ENCODE results near the gene SPATA31A6. TPM values are rescaled to one million over a fixed set of nuclear protein-coding genes. Genes with fewer than 3 reads are reported as not detected.
"Not testable (repeated sequence)": the region's sequence is repeated elsewhere in the genome, so short reads cannot be mapped to it uniquely, and the experiment has no call there.

The SPATA31A6 gene
- polyA plus RNA-seq (2011; rRNA removed) (not detected in 2 replicates), polyA minus RNA-seq (2011; rRNA and poly(A)+ RNA removed) (not detected in 2 replicates)

DNA sequence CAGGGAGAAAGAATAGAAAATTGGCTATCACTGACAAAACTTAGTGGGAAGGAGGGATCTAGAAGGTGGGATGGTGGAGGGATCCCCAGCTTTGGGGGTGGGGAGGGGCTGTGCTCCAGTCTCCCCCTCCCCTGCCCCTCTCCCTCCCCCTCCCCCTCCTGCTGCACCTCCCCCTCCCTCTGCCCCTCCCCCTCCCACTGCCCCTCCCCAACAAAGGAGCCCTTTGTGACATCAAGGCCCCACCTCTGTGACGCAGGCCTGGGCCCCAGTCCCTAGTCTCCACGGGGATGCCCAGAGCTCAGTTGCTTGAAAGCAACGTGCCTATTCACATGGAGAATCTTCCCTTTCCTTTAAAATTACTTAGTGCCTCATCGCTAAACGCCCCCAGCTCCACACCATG is at the start of gene SPATA31A6:
TSS of gene SPATA31A6 (plus strand) at position 301 of the 400 bp plus-strand sequence. CDS start at position 330, 29 bp downstream.
- H3K9me3 ChIP-seq (ENCODE audit: control insufficient read depth, insufficient read depth, low read length); POLR2A ChIA-PET; DNase-seq (ENCODE audit: low read depth, low spot score); H3K27me3 ChIP-seq (ENCODE audit: control insufficient read depth, insufficient read depth, low read length); H3K27ac ChIP-seq (ENCODE audit: low read depth, low read length); H3K4me3 ChIP-seq (ENCODE audit: low read depth, low read length); CTCF ChIA-PET: not testable (repeated sequence)

DNA sequence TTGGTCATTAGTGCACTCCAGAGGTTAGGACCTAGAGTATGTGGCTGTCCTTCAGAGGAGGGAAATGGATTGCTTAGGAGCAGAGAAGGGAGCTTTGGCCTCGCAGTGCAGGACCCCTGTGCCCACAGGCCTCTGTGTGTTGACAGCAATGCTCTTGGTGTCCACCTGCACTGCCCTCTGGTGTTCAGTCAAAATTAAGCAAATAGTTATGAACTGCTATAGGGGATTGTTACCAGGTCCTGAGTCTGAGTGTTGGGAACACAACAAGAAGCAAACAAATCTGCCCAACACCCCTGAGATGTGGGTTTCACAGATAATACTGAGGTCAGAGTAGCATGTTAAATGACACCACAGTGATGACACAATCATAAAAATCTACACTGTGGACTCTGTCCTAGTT is 23.2 kb upstream of the SPATA31A6 start:
- H3K27ac ChIP-seq (ENCODE audit: low read depth, low read length); H3K9me3 ChIP-seq (ENCODE audit: control insufficient read depth, insufficient read depth, low read length); POLR2A ChIA-PET; H3K27me3 ChIP-seq (ENCODE audit: control insufficient read depth, insufficient read depth, low read length); H3K4me3 ChIP-seq (ENCODE audit: low read depth, low read length); DNase-seq (ENCODE audit: low read depth, low spot score); CTCF ChIA-PET: not testable (repeated sequence)

DNA sequence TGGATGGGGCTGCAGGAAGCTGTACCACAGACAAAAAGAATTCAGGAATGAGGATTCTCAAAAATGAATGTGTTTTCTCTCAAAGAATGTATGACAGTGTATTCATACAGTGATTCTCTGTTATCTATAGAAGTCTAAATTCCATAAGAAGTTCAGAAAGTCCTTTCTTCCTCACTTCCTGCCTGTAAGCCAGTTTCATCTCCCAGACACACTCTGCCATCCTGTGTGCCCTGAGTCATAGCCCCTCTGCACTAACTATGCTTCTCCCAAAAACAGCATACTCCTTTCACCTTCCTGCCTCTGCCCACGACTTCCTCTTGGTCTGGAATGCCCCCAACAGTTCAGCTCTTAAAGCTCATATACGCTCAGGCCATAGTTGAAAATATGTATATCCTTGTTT is 36.4 kb downstream of the SPATA31A6 start:
- CTCF ChIA-PET = not testable (repeated sequence)

DNA sequence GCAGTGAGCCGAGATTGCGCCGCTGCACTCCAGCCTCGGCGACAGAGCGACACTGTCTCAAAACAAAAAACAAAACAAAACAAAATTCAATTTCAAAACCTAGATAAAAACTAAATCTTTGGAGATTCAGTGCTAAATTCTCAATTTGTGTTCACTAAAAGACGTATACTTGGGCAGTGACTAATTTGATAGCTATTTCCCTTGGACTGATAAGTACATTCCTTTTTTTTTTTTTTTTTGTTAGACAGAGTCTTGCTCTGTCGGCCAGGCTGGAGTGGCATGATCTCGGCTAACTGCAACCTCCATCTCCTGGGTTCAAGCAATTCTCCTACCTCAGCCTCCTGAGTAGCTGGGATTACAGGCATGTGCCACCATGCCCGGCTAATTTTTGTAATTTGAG is 39.8 kb downstream of the SPATA31A6 start:
- CTCF ChIA-PET; DNase-seq (ENCODE audit: low read depth, low spot score); H3K27ac ChIP-seq (ENCODE audit: low read depth, low read length); H3K27me3 ChIP-seq (ENCODE audit: control insufficient read depth, insufficient read depth, low read length); POLR2A ChIA-PET; H3K9me3 ChIP-seq (ENCODE audit: control insufficient read depth, insufficient read depth, low read length); H3K4me3 ChIP-seq (ENCODE audit: low read depth, low read length): not testable (repeated sequence)

More for the DNA sequence above, 36.4 kb downstream of the SPATA31A6 start:
- H3K9me3 ChIP-seq (ENCODE audit: control insufficient read depth, insufficient read depth, low read length); DNase-seq (ENCODE audit: low read depth, low spot score); POLR2A ChIA-PET; H3K27ac ChIP-seq (ENCODE audit: low read depth, low read length); H3K27me3 ChIP-seq (ENCODE audit: control insufficient read depth, insufficient read depth, low read length); H3K4me3 ChIP-seq (ENCODE audit: low read depth, low read length): not testable (repeated sequence)

DNA sequence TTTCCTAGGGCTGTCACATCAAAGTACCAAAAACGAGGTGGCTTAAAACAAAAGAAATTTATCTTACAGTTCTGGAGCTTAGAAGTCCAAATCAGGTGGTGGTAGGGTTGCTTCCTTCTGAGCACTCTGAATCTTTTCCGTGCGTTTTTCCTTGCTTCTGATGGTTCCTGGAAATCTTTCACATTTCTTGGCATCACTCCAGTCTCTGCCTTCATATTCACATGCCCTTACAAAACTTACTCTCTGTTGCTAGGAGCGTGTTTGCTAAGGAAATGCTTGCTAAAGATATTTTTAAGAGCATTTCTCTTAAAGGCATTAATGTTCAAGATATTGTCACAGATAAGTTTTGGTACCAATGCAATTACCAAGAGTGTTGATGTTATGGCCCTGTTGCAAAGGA is 49.6 kb downstream of the SPATA31A6 start:
- CTCF ChIA-PET; H3K27ac ChIP-seq (ENCODE audit: low read depth, low read length); DNase-seq (ENCODE audit: low read depth, low spot score); H3K4me3 ChIP-seq (ENCODE audit: low read depth, low read length); H3K9me3 ChIP-seq (ENCODE audit: control insufficient read depth, insufficient read depth, low read length); POLR2A ChIA-PET; H3K27me3 ChIP-seq (ENCODE audit: control insufficient read depth, insufficient read depth, low read length): not testable (repeated sequence)

DNA sequence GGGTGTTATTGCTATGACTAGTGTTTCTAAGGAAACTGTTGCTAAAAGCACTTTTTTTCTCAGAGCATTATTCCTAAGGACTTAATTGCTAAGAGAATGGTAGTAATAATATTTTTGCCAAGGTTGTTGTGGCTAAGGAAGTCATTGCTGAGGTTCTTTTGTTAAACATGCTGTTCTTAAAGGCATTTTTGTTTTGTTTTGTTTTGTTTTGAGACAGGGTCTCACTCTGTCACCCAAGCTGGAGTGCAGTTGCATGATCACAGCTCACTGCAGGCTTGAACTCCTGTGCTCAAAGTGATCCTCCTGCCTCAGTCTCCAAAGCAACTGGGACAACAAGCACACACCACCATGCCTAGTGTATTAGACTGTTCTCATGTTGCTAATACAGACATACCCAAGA is 51.2 kb downstream of the SPATA31A6 start:
- DNase-seq (ENCODE audit: low read depth, low spot score); H3K4me3 ChIP-seq (ENCODE audit: low read depth, low read length); CTCF ChIA-PET; H3K27ac ChIP-seq (ENCODE audit: low read depth, low read length); H3K27me3 ChIP-seq (ENCODE audit: control insufficient read depth, insufficient read depth, low read length); POLR2A ChIA-PET; H3K9me3 ChIP-seq (ENCODE audit: control insufficient read depth, insufficient read depth, low read length): not testable (repeated sequence)

DNA sequence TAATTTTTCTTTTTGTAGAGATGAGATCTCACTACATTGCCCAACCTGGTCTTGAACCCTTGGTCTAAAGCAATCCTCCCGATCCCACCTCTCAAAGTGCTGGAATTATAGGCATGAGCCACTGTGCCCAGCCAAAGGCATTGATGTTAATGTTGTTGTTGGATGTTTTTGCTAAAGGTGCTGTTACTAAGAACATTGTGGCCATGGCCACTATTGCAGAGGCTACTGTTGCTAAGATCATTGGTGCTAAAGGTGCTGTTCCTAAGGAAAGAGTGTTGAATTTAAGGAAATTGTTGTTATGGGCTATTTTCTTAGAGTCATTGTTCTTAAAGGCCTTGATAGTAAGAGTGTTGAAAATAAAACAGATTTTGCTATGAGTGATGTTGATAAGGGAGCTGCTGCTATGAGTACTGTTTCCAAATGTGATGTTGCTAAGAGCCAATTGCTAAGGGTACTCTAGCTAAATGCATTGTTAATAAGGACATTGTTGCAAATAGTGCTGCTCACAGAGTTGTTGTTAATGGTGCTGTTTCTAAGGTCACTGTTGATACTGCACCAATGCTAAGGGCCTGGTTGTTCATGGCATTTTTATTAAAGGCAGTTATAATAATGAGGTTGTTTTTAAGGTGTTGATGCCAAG is 52.0 kb downstream of the SPATA31A6 start:
- H3K4me3 ChIP-seq (ENCODE audit: low read depth, low read length); CTCF ChIA-PET: not testable (repeated sequence)

DNA sequence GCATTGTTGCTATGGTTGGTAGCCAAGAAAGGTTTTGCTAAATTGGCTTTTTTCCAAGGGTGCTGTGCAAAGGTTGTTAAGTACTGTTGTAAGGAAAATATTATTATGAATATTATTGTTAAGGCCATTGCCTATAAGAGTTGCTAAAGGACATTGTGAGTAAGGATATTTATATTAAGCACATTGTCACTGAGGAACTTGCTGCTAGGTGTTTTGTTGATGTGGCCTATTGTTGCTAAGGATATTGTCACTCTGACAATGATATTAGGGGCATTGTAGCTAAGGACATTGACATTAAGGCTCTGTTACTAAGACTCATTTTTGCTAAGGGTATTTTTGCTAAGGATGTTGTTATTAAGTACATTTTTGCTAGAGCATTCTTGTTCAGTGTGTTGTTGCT is 52.6 kb downstream of the SPATA31A6 start:
- H3K27me3 ChIP-seq (ENCODE audit: control insufficient read depth, insufficient read depth, low read length); H3K27ac ChIP-seq (ENCODE audit: low read depth, low read length); H3K9me3 ChIP-seq (ENCODE audit: control insufficient read depth, insufficient read depth, low read length); DNase-seq (ENCODE audit: low read depth, low spot score); H3K4me3 ChIP-seq (ENCODE audit: low read depth, low read length); CTCF ChIA-PET; POLR2A ChIA-PET: not testable (repeated sequence)

More for the DNA sequence above, 52.0 kb downstream of the SPATA31A6 start:
- DNase-seq (ENCODE audit: low read depth, low spot score); H3K27me3 ChIP-seq (ENCODE audit: control insufficient read depth, insufficient read depth, low read length); H3K27ac ChIP-seq (ENCODE audit: low read depth, low read length); POLR2A ChIA-PET; H3K9me3 ChIP-seq (ENCODE audit: control insufficient read depth, insufficient read depth, low read length): not testable (repeated sequence)

DNA sequence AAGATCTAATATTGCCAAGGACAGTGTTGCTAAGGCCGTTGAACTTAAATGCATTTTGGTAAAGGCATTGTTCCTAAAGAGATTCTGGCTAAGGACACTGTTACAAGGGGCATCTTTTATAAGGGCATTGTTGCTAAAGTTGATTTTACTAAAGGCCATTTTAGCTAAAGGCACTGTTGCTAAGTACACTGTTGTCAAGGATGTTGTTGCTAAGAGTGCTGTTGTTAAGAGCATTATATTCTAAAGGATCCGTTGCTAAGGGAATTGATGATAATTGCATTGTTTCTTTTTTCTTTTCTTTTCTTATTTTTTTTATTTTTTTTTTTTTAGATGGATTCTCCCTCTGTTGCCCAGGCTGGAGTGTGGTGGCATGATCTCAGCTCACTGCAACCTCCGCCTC is 53.9 kb downstream of the SPATA31A6 start:
- CTCF ChIA-PET; H3K9me3 ChIP-seq (ENCODE audit: control insufficient read depth, insufficient read depth, low read length); H3K4me3 ChIP-seq (ENCODE audit: low read depth, low read length); POLR2A ChIA-PET; H3K27me3 ChIP-seq (ENCODE audit: control insufficient read depth, insufficient read depth, low read length); H3K27ac ChIP-seq (ENCODE audit: low read depth, low read length); DNase-seq (ENCODE audit: low read depth, low spot score): not testable (repeated sequence)

DNA sequence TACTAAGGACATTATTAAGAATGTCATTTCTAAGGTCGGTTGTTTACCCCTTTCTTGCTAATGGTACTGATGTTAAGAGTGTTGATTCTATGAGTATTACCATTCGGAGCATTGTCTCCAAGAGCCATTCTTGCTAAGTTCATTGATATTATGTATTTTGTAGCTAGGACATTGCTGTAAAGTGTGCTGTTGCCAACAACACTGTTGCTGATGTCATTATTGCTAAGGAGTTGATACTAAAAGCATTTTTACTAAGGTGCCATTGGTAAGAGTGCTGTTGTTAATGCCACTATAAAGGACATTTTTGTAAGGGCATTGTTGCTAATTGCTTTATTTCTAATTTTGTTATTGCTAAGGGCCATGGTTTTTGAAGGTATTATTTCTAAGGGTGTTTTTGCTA is 55.4 kb downstream of the SPATA31A6 start:
- POLR2A ChIA-PET; H3K27ac ChIP-seq (ENCODE audit: low read depth, low read length); CTCF ChIA-PET; H3K4me3 ChIP-seq (ENCODE audit: low read depth, low read length); H3K27me3 ChIP-seq (ENCODE audit: control insufficient read depth, insufficient read depth, low read length); H3K9me3 ChIP-seq (ENCODE audit: control insufficient read depth, insufficient read depth, low read length); DNase-seq (ENCODE audit: low read depth, low spot score): not testable (repeated sequence)

Small RNA genes within 50 kb of the gene (small RNA-seq; reads per million reads assigned to genes)
- not detected for gene AL445584.3 (ENCODE audit: insufficient read length, low read depth)

Other genes starting within 250 kb of the SPATA31A6 start
- 4.4 and 6.1 TPM in 2 replicates for gene CNTNAP3B, start 54.2 kb upstream of the SPATA31A6 start, polyA plus RNA-seq (2011; rRNA removed)

All from AG04450 (cell line).